Measurements from ENCODE around the gene ID3. TPM values are rescaled to one million over a fixed set of nuclear protein-coding genes. Genes with fewer than 3 reads are reported as not detected.

Gene ID3
- total RNA-seq, 1 experiment from 2014 or later: 39.6 TPM

DNA sequence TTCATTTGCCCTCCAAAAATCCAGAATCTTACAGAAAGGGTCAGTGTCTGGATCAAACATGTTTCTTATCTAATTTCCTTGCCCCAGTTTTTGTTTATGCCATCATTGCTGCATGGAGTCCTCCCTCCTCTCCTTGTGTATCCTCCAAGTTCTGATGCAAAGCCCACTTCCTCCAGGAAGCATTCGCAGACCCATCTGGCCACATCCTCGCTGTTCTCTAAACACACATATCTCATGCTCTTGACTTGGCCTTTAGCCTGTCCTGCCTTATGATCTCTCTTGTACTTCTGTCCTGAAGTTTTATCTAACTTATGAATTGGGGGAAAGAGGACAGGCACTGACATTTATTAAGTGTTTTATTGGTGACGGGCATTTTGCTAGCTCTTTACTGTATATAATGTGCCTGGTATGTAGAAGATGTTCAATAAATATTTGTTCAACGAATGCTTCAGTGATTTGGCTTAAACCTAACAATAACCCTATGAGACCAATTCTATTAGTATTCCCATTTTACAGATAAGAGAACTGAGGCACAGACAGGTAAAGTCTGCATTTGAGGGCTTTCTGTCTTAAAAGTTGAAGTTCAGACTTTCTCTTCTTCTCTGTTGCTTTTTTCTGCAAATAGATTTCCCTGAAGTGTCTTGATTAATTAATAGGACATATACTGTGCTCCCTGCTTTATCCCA lies 19.2 kb upstream of the ID3 start:
- POLR2A ChIA-PET: interaction anchor here (0.6 kb wide), 1 partner anchor 115 kb away, joined by 4 read pairs; no protein-coding TSS in a partner anchor
- no peak overlapping the region for H3K27ac ChIP-seq (ENCODE audit: low read length)
- intact Hi-C loops (cut with micrococcal nuclease; ENCODE audit: unreplicated experiment): no loop called here
- in situ Hi-C loops (cut with HindIII; ENCODE audit: low pct_unique_long_range_greater_than_20kb, low sequenced_read_pairs): no loop called here
- no peaks in the 10 kb centered on the region for H3K36me3 ChIP-seq (ENCODE audit: control insufficient read depth, insufficient read depth, low read length)
- BruUV-seq (replicated peaks): no TSS peak
- no peak for DNase-seq (ENCODE audit: low read depth, low spot score)
- no peaks in the 10 kb centered on the region for H3K9me3 ChIP-seq (ENCODE audit: control insufficient read depth, insufficient read depth, low read depth, low read length)
- no peak for ATAC-seq
- TF ChIP-seq SIN3A (IDR thresholded peaks at IDR 0.05; ENCODE audit: borderline replicate concordance, insufficient read depth, low read depth, low read length) (no peak), POLR2AphosphoS5 (IDR thresholded peaks at IDR 0.05; ENCODE audit: low read depth, low read length) (no peak), TCF7L2 (IDR thresholded peaks at IDR 0.05; ENCODE audit: low read depth, low read length) (no peak), REST (IDR thresholded peaks at IDR 0.05; ENCODE audit: insufficient read depth in 1 of 2, low read depth in 2 of 2, low read length in 1 of 2) (no peak), CTCF (IDR thresholded peaks at IDR 0.05) (no peak)
- no peak overlapping the region for H3K4me3 ChIP-seq (ENCODE audit: low read depth in 2 of 2, low read length in 2 of 2)
- H3K4me1 ChIP-seq (ENCODE audit: control insufficient read depth, insufficient read depth, low read length): peaks cover 17% of the 10 kb centered on the region
- no peaks in the 10 kb centered on the region for H3K27me3 ChIP-seq (ENCODE audit: control insufficient read depth, insufficient read depth, low read length)
- CTCF ChIA-PET: no interaction called here

GRCh38 chr1:23577056-23578004 lies 18.0 kb upstream of the ID3 start:
- DNase-seq (ENCODE audit: low read depth, low spot score) (no peak), ATAC-seq (peak; percentile 73; the same call in 1 of the 2 replicates)
- no TSS peak for BruUV-seq (replicated peaks)
- CTCF ChIA-PET: interaction anchor here (0.7 kb wide), 1 partner anchor 225 kb away, joined by 5 read pairs; no protein-coding TSS in a partner anchor
- POLR2A ChIA-PET: interaction anchor here (1.6 kb wide), 1 partner anchor 31 kb away, joined by 3 read pairs; no protein-coding TSS in a partner anchor
- Histone ChIP-seq H3K4me1 (ENCODE audit: control insufficient read depth, insufficient read depth, low read length) (peaks cover 17% of the 10 kb centered on the region), H3K4me3 (ENCODE audit: low read depth in 2 of 2, low read length in 2 of 2) (no peak overlapping the region), H3K27ac (ENCODE audit: low read length) (peak overlapping the region; percentile 42), H3K27me3 (ENCODE audit: control insufficient read depth, insufficient read depth, low read length) (no peaks in the 10 kb centered on the region), H3K36me3 (ENCODE audit: control insufficient read depth, insufficient read depth, low read length) (no peaks in the 10 kb centered on the region), H3K9me3 (ENCODE audit: control insufficient read depth, insufficient read depth, low read depth, low read length) (no peaks in the 10 kb centered on the region)
- in situ Hi-C loops (cut with HindIII; ENCODE audit: low pct_unique_long_range_greater_than_20kb, low sequenced_read_pairs) (no loop called here), intact Hi-C loops (cut with micrococcal nuclease; ENCODE audit: unreplicated experiment) (no loop called here)
- TF ChIP-seq SIN3A (IDR thresholded peaks at IDR 0.05; ENCODE audit: borderline replicate concordance, insufficient read depth, low read depth, low read length) (no peak), CTCF (IDR thresholded peaks at IDR 0.05) (no peak), TCF7L2 (IDR thresholded peaks at IDR 0.05; ENCODE audit: low read depth, low read length) (no peak), REST (IDR thresholded peaks at IDR 0.05; ENCODE audit: insufficient read depth in 1 of 2, low read depth in 2 of 2, low read length in 1 of 2) (no peak), POLR2AphosphoS5 (IDR thresholded peaks at IDR 0.05; ENCODE audit: low read depth, low read length) (no peak)

All from Panc1 (cell line).